Dermis blood vessel endothelial cell (primary cell): ENCODE measurements around the gene RNF130. TPM values are rescaled to one million over a fixed set of nuclear protein-coding genes. Genes with fewer than 3 reads are reported as not detected.
"Not testable (repeated sequence)": the region's sequence is repeated elsewhere in the genome, so short reads cannot be mapped to it uniquely, and the experiment has no call there.

Experiments used
- DNase-seq: peaks from one replicate; pipeline ENCODE4 v3.0.0; 2010
- total RNA-seq: library from RNA; depleted of rRNA; stranded (reverse); fragments of >200 nt; gene quantifications from 2 replicates; pipeline ENCODE4 v1.2.3, GENCODE V29; 2014

RNF130 gene
- total RNA-seq, 1 donor from 2014 or later: 69.4 TPM

- DNase-seq: no peak
These were observed 32.1 kb upstream of the RNF130 start for GRCh38 chr5:180103487-180104167.

GRCh38 chr5:180102636-180103035 lies 31.1 kb upstream of the RNF130 start:
- DNase-seq: no peak

GRCh38 chr5:180101451-180102105 lies 30.0 kb upstream of the RNF130 start:
- DNase-seq: no peak

- no peak for DNase-seq
These were observed 29.3 kb upstream of the RNF130 start for GRCh38 chr5:180100621-180101450.

- DNase-seq: no peak
These were observed 28.4 kb upstream of the RNF130 start for GRCh38 chr5:180099733-180100611.

DNA sequence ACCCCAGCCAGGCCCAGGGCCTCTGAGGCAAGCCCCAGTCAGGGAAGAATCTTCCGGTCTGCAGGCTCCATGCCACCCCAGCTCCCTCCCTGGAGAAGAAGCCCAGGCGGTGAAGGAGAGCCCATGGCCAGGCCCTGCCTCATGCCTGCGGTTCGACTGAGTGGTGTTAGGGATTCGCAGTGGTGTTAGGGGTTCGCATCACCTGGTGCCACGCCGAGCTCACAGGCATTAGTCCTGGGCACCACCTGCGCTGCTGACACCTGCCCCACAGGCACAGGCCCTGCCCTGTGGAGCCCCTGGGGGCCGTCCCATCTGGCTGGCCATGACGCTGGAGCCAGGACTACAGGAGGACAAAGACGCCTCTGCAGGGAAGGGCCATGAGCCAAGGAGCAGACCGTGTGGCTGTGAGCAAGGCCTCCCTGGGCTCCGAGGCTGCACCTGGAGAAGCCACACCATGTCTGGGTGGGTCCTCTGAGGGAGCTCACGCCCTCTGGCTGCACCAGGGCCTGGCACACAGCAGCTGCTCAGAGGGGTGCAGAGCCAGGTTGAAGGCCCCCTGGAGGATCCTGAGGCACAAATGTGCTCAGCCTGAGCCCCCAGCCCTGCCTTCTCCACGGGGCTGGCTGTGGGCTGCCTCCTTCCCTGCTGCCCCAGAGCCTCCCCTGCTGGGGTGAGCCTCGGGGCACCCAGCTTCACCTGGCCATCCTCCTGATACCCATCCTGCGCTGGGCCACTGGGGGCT lies 27.6 kb upstream of the RNF130 start:
- DNase-seq: no peak

DNA sequence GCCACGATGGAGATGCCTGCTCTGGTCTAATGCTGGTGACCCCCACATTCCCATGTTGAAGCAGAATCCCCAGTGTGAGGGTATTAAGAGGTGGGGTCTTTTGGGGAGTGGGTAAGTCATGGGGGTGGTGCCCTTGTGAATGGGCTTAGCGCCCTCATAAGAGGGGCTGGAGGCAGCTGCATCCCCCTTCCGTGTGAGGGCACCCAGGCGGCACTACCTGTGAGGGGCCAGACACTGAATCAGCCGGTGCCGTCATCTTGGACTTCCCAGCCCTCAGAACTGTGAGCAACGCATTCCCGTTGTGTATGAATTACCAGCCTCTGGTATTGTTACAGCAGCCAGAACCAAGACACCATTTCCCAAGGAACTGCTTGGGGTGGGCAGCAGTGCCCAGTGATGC lies 27.0 kb upstream of the RNF130 start:
- no peak for DNase-seq

DNA sequence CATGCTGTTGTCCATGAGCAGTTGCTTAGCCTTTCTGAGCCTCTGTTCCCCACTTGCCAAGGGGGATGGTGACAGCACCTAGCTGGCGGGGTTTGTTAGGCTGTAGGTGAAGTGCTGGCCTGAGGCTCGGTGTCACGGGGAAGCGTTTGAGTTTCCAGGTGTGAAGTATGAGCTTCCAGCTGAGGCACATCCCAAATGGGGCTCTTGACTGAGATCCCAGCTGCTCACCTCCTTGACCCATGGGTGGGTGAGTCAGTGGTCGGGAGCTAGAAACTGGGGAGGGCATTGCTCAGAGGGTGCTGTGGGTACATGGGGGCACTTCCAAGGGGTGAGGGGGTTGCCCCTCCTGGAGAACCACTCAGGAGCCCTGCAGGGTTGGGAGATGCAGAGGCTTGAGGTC lies 26.4 kb upstream of the RNF130 start:
- DNase-seq: no peak

GRCh38 chr5:180097163-180097894 lies 25.8 kb upstream of the RNF130 start:
- no peak for DNase-seq

GRCh38 chr5:180096616-180097015 lies 25.1 kb upstream of the RNF130 start:
- no peak for DNase-seq

DNA sequence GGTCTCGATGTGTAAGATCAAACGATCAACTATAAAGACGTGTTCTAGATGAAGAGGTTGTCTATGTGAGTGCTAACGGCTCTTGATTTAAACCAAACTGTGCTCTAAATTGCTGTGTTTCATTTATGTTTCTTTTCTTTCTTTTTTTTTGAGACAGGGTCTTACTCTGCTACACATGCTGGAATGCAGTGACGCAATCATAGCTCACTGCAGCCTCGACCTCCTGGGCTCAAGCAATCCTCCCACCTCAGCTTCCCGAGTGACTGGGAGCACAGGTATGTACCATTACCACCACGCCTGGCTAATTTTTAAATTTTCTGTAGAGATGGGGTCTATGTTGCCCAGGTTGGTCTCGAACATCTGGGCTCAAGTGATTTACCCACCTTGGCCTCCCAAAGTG lies 24.0 kb upstream of the RNF130 start:
- no peak for DNase-seq

DNA sequence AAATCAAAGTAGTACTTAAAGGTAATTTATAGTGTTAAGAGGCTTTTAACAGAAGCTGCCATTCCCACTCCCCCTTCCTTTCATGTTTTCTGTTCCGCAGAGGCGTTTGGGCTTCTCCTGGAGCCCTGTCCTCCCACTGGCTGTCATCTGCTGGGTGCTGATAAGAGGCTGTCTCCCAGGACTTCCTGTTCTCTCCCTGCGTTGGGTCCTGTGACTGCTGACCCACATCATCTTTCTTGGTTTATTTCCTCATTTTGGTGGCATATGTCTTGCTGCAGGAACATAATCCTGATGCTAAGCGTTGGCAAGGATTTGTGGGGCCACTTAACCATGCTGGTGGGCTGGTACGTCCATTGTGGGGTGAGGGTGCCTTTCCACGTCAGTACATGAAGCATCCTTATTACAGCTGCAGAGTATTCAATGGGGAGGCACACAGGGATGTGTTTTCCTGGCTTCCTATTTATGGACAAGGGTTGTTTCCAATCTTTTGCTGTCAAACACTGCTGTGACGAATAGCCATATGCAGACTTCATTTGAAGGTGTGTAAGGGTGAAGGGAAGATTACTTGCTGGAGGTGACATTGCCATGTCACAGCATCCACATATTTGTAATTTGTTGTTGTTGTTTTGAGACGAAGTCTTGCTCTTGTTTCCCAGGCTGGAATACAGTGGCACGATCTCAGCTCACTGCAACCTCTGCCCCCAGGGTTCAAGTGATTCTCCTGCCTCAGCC lies 22.3 kb upstream of the RNF130 start:
- no peak for DNase-seq

GRCh38 chr5:180093241-180093640 lies 21.7 kb upstream of the RNF130 start:
- DNase-seq: no peak

DNA sequence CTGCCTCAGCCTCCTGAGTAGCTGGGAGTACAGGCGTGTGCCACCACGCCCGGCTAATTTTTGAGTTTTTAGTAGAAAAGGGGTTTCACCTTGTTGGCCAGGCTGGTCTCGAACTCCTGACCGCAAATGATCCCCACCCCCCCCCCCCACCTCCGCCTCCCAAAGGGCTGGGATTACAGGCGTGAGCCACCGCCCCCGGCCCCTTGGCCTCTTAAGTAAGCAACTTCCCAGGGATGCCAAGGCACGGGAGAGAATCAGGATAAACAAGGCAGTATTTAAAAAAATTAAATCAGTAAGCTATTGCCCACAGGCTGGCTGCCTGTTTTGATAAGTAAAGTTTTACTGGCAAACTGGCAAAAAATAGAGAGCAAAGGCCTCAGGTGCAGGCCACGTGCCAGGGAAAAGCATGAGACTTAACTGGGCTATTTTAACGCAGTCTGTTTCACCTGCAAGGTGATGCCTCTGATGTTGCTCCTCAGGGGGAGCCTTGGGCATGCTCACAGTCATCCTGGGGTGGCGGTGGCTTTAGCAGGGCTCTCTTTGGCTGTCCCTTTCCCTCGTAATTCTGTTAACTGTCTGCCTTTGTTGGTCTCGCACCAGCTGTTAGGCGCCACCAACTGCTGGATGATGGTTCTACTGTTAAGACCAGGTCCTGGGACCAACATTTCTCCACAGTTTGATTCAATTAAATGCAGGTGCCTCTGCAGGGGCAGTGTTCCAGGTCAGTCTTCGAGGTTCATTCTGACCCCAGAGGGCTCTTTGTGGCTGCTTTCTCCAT lies 19.4 kb upstream of the RNF130 start:
- DNase-seq: peak; percentile 62

- DNase-seq: peak; percentile 84
These were observed 18.7 kb upstream of the RNF130 start for GRCh38 chr5:180090098-180090768.

GRCh38 chr5:180089628-180090027 lies 18.1 kb upstream of the RNF130 start:
- not testable (repeated sequence) for DNase-seq

DNA sequence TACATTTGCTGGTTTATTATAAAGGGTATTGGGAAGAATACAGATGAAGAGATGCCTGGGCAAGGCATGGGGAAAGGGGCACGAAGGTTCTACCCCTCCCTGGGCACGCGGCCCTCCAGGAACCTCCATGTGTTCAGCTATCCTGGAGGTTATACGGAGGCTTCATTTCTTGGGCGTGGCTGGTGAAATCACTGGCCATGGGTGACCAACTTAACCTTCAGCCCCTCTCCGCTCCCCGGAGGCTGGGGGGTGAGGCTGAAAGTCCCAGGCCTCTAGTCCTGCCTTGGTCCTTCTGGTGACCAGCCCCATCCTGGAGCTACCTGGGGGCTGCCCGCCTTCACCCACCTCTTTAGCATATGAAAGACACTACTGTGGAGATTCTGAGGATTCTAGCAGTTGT lies 17.0 kb upstream of the RNF130 start:
- no peak for DNase-seq

- no peak for DNase-seq
These were observed 15.3 kb upstream of the RNF130 start for GRCh38 chr5:180086816-180087399.

DNA sequence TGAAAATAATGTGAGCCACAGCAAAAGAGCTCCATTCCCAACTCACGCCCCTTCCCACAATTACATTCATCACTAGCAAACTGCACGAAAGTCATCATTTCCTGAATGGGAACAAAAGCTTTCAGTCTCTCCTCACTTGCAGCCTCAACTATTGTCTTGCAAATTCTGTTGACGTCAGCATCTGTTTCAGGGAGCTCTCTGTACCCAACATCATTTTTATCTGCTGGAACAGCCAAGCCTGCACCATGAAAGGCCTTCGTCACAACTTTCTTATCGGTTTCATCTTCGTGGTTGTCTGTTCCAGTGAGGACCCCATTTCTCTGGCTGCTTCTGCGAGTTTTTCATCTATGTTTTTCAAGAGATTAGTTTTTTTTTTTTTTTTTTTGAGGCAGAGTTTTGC lies 14.3 kb upstream of the RNF130 start:
- peak; percentile 57 for DNase-seq
